Ovary (tissue), 9 donors: ENCODE data around the gene RNF166. TPM values are rescaled to one million over a fixed set of nuclear protein-coding genes. Genes with fewer than 3 reads are reported as not detected.

ENCODE experiments used
- DNase-seq, 5 donors: peaks; one replicate each; pipeline ENCODE4 v3.0.0-alpha.2; 2019 to 2020
- H3K27ac ChIP-seq, 2 donors: fragments of 200-600 bp; one replicate each; pipeline versions ENCODE4 v1.5.1 to v1.8.0; 2019 to 2022
- H3K27me3 ChIP-seq: fragments of 200-600 bp; one replicate; pipeline ENCODE4 v1.8.0; 2022
- H3K36me3 ChIP-seq: fragments of 200-600 bp; sonication (generic); one replicate; pipeline ENCODE4 v1.5.1; 2019
- H3K4me1 ChIP-seq: one replicate; pipeline ENCODE4 v1.8.1; 2013; ENCODE audit warnings: mild to moderate bottlenecking, moderate library complexity; ENCODE audit not compliant: insufficient read depth
- H3K4me3 ChIP-seq: fragments of 200-600 bp; sonication (generic); one replicate; pipeline ENCODE4 v1.5.1; 2017
- H3K9me3 ChIP-seq, 2 donors: fragments of 200-600 bp in 1 of 2; sonication (generic) in 1 of 2; one replicate each; pipeline versions ENCODE4 v1.5.1 to v1.8.1; 2013 to 2019; ENCODE audit warnings: mild to moderate bottlenecking in 1 of 2, moderate library complexity in 1 of 2
- CTCF ChIP-seq, 3 donors: fragments of 450-650 bp in 2 of 3; fragments of 200-600 bp in 1 of 3; IDR thresholded peaks; one replicate each; pipeline versions ENCODE4 v1.5.1 to v1.8.0; 2016 to 2022; ENCODE audit warnings: antibody characterized with exemption in 3 of 3, mild to moderate bottlenecking in 1 of 3
- EP300 ChIP-seq: sonication (generic); formaldehyde crosslinking; IDR thresholded peaks from one replicate; pipeline ENCODE4 v1.6.1; 2017; ENCODE audit warnings: antibody characterized with exemption
- POLR2A ChIP-seq: fragments of 450-650 bp; IDR thresholded peaks from one replicate; pipeline ENCODE4 v1.6.1; 2017; ENCODE audit warnings: antibody characterized with exemption, mild to moderate bottlenecking, moderate library complexity
- WGBS, 3 donors: extraction: QIAGEN DNeasy Blood & Tissue Kit in 1 of 3; methylation state at CpG; one replicate each; pipeline versions ENCODE4 v1.1.5 to v1.1.7; 2013 to 2017; 5-methylcytosine and 5-hydroxymethylcytosine counted together
- intact Hi-C, 4 donors: fragments of 100-400 bp; cut with DNase I; formaldehyde crosslinking; loops; one replicate each; pipeline versions ENCODE4 v1.11.0 to v1.15.1; 2022 to 2023
- polyA plus RNA-seq, 2 donors: library from polyadenylated mRNA; stranded (reverse); fragments of 200-250 nt in 1 of 2; fragments of 350-450 nt in 1 of 2; fragmentation: Illumina TruSeq in 1 of 2; extraction: RNeasy Lipid Tissue Mini Kit (QIAGEN cat#74804) in 1 of 2; gene quantifications; one replicate each; pipeline ENCODE4 v1.2.3, GENCODE V29; 2013 to 2014
- total RNA-seq, 7 donors: library from RNA; depleted of rRNA in 2 of 7; stranded (reverse); fragments of >200 nt in 2 of 7; fragmentation: NEBNext Ultra II Directional in 3 of 7; extraction: Animal tissue kit (Norgen Biotek cat#: 25700) in 3 of 7; gene quantifications; one replicate each; pipeline versions ENCODE4 v1.1.0 to v1.2.4, GENCODE V29; 2016 to 2023
- donor health status: DM: no; HTN: no; CAD: no; lungs with moderate emphysema.
- donor health status: DM: no; HTN: no; CAD: no.
- donor health status: Bipolar disorder and iron deficiency.
- donor health status: DM: yes; HTN: yes; CAD: no.
- donor health status: DM: no; HTN: no; CAD: no.
- donor health status: DM: yes; HTN: yes; CAD: no.

The RNF166 gene
- total and polyA plus RNA-seq, 9 donors, result 4.7 to 26.5 (median 20.9) TPM

- intact Hi-C loops, result no loop called here
- no peak for DNase-seq
- no peaks in the 10 kb centered on the region for H3K36me3 ChIP-seq
- peak overlapping the region; percentile 98 for H3K4me3 ChIP-seq
- H3K27ac ChIP-seq, result peak overlapping the region; percentile 41 to 72
- H3K4me1 ChIP-seq, result peaks cover 8% of the 10 kb centered on the region
- H3K27me3 ChIP-seq, result no peaks in the 10 kb centered on the region
- 27 to 40% (median 35%) methylated on average over 9 of the region's 9 CpGs for WGBS, 3 donors
- no peaks in the 10 kb centered on the region for H3K9me3 ChIP-seq
- TF ChIP-seq CTCF (IDR thresholded peaks at IDR 0.05) (no peak), POLR2A (peak; percentile 11)
These were observed 1.0 kb downstream of the RNF166 start for GRCh38 chr16:88705076-88705684.

- Histone ChIP-seq H3K27ac (no peak overlapping the region), H3K36me3 (no peaks in the 10 kb centered on the region), H3K9me3 (no peaks in the 10 kb centered on the region), H3K4me1 (peaks cover 8% of the 10 kb centered on the region), H3K4me3 (no peak overlapping the region), H3K27me3 (no peaks in the 10 kb centered on the region)
- WGBS, 3 donors, result 68 to 73% (median 70%) methylated on average over 26 of the region's 26 CpGs
- TF ChIP-seq CTCF (IDR thresholded peaks at IDR 0.05), result no peak
- no peak for TF ChIP-seq EP300
- no peak for TF ChIP-seq POLR2A
- no peak for DNase-seq
- intact Hi-C loops, result no loop called here
These were observed 2.5 kb downstream of the RNF166 start for GRCh38 chr16:88703486-88704309.

GRCh38 chr16:88702371-88703210 lies 3.6 kb downstream of the RNF166 start:
- H3K27ac ChIP-seq, result no peak overlapping the region
- DNase-seq, result no peak
- no peak for TF ChIP-seq EP300
- no peak for TF ChIP-seq POLR2A
- no peak for TF ChIP-seq CTCF (IDR thresholded peaks at IDR 0.05)
- H3K36me3 ChIP-seq, result peaks cover 2% of the 10 kb centered on the region
- H3K9me3 ChIP-seq, result no peaks in the 10 kb centered on the region
- H3K27me3 ChIP-seq, result no peaks in the 10 kb centered on the region
- H3K4me1 ChIP-seq, result peaks cover 8% of the 10 kb centered on the region
- WGBS, 3 donors, result 81 to 86% (median 83%) methylated on average over 31 of the region's 31 CpGs
- H3K4me3 ChIP-seq, result no peak overlapping the region
- intact Hi-C loops, result no loop called here

GRCh38 chr16:88701581-88702370 lies 4.4 kb downstream of the RNF166 start:
- Histone ChIP-seq H3K27me3 (no peaks in the 10 kb centered on the region), H3K27ac (no peak overlapping the region), H3K9me3 (no peaks in the 10 kb centered on the region), H3K36me3 (peaks cover 2% of the 10 kb centered on the region), H3K4me1 (peaks cover 5% of the 10 kb centered on the region), H3K4me3 (no peak overlapping the region)
- intact Hi-C loops, result no loop called here
- no peak for DNase-seq
- 79 to 89% (median 82%) methylated on average over 21 to 30 of the region's 30 CpGs for WGBS, 3 donors
- TF ChIP-seq POLR2A (no peak), EP300 (no peak), CTCF (IDR thresholded peaks at IDR 0.05) (no peak)
